GM21529 (cell line): ENCODE results near the gene TMEM203.

Experiments used
- ATAC-seq: cut with Tn5 transposase; IDR thresholded peaks from one replicate; pipeline ENCODE4 v1.9.1; 2021; ENCODE audit not compliant: unreplicated experiment

The TMEM203 gene

GRCh38 chr9:137167747-137168572 lies 37.5 kb downstream of the TMEM203 start:
- ATAC-seq, result no peak

- ATAC-seq, result no peak
These were observed 38.1 kb downstream of the TMEM203 start for GRCh38 chr9:137167277-137167746.

- no peak for ATAC-seq
These were observed 38.8 kb downstream of the TMEM203 start for GRCh38 chr9:137166380-137167229.

- ATAC-seq, result no peak
These were observed 40.1 kb downstream of the TMEM203 start for GRCh38 chr9:137165250-137165836.

GRCh38 chr9:137164370-137165249 lies 40.8 kb downstream of the TMEM203 start:
- ATAC-seq, result no peak

- no peak for ATAC-seq
These were observed 41.6 kb downstream of the TMEM203 start for GRCh38 chr9:137163805-137164204.

GRCh38 chr9:137163365-137163715 lies 42.1 kb downstream of the TMEM203 start:
- ATAC-seq, result no peak

GRCh38 chr9:137162505-137163364 lies 42.7 kb downstream of the TMEM203 start:
- ATAC-seq, result no peak

- ATAC-seq, result no peak
These were observed 43.6 kb downstream of the TMEM203 start for GRCh38 chr9:137161558-137162486.

- ATAC-seq, result no peak
These were observed 44.5 kb downstream of the TMEM203 start for GRCh38 chr9:137160716-137161557.

GRCh38 chr9:137160054-137160425 lies 45.4 kb downstream of the TMEM203 start:
- ATAC-seq, result no peak

- no peak for ATAC-seq
These were observed 46.1 kb downstream of the TMEM203 start for GRCh38 chr9:137159105-137160053.

GRCh38 chr9:137158625-137159024 lies 46.8 kb downstream of the TMEM203 start:
- ATAC-seq, result no peak

- ATAC-seq, result no peak
These were observed 47.6 kb downstream of the TMEM203 start for GRCh38 chr9:137157618-137158415.

GRCh38 chr9:137156567-137157375 lies 48.7 kb downstream of the TMEM203 start:
- no peak for ATAC-seq
